GM19035 (cell line): Measurements from ENCODE around the gene PGBD1.
"Not testable (repeated sequence)": the region's sequence is repeated elsewhere in the genome, so short reads cannot be mapped to it uniquely, and the experiment has no call there.

Experiments
- ATAC-seq: cut with Tn5 transposase; IDR thresholded peaks from one replicate; pipeline ENCODE4 v1.9.1; 2021; ENCODE audit not compliant: unreplicated experiment

The PGBD1 gene

DNA sequence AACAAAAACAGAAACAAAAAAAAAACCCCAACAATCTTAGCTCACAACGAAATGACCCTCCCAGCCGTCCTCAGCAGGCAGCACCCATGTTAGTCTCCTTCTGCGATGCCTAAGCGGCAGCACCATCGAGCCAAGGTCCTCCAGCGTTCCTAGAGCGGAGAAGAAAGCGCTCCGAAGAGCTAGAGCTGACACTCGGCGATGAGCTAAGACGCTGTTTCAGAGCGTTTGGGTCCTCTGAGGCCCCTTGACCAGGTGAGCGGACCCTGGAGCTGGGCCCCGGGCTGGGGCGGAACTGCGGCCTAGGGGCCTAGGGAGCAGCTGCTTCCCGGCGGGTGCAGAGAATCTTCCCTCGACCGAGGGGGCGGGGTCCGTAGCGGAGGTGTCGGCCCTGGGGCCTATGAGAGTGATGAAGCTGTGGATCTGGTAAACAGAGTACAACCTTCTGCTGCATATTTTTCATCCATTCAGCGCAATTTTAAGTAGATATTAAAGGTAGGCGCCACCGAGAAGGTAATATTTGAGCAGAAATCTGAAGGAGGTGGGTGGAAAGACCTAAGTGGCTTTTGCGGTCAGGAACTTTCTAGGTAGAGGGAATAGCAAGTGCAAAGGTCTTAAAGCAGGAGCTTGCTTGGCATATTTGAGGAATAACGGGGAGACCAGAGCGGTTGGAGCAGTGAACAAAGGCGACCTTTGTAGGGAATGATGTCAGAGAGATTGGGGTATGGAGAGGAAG lies 14.2 kb upstream of the PGBD1 start, which contains the start of gene ZSCAN26:
ZSCAN26 (plus strand) TSS at position 182 of the 733 bp plus-strand sequence. CDS start 4,777 bp downstream, outside the sequence.
- ATAC-seq = peak; percentile 96

DNA sequence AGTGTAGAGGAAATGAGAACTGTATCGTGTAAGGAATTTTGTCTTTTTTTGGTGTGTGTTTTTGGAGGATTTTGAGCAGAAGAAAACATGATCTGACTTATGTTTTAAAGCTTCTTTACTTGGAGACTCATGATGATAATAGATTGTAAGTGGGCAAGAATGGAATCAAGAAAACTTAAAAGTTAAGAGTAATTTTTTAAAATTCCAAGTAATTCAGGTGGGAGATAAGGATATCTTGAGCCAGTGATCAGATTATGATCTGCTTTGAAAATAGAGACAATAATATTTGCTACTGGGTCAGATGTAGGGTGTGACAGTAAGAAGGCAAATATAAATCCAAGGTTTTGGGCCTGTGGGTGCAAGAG lies 13.7 kb upstream of the PGBD1 start:
- ATAC-seq = no peak

DNA sequence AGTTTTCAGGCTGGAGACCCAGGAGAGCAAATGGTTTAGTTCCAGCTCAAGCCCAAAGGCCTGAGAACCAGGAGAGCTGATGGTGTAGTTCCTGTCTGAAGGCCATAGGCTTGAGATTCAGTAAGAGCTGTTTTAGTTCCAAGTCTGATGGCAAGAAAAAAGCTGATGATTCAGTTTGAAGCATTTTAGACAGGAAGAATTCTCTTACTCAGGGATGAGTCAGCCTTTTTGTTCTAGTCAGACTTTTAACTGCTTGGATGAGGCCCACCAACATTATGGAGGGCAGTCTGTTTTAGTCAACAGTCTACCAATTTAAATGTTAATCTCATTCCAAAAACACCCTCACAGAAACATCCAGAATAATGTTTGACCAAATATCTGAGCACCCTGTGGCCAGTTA lies 11.9 kb upstream of the PGBD1 start:
- ATAC-seq = no peak

DNA sequence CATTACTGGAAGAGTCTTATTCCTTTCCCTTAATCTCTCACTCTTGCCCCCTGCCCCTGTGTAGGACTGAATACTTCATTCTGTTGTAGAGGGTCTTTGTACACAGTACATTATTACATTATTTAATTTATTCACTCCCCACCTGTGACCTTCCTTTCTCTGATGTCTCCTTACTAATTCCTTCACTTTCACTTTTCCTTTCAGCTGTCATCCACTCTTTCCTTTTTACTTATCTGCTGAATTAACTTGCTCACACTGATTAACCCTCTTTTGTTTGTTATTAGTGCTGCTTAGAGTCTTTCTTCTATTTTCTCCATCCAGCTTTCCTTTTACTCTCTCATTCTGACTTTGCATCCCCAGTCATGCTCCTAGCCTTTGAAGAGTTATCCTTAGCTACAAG lies 6.5 kb upstream of the PGBD1 start:
- no peak for ATAC-seq

DNA sequence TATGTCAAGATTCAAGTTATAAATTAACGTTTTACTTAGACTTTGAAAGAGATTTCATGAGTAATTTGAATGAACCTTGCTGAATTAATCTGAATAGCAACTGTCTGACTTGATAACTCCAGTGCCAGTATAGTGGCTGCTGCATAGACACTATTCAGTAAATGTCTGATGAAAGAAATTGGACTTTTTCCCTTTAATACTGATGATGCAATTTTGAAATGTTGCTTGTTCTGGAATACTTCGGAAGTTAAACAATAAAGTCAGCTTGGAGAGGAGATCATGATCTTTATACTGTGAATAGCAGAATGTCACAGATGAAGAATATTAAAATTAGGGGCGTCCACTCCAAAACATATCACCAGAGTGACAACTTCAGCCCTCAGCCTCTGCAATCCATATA lies 3.6 kb upstream of the PGBD1 start:
- ATAC-seq = no peak

DNA sequence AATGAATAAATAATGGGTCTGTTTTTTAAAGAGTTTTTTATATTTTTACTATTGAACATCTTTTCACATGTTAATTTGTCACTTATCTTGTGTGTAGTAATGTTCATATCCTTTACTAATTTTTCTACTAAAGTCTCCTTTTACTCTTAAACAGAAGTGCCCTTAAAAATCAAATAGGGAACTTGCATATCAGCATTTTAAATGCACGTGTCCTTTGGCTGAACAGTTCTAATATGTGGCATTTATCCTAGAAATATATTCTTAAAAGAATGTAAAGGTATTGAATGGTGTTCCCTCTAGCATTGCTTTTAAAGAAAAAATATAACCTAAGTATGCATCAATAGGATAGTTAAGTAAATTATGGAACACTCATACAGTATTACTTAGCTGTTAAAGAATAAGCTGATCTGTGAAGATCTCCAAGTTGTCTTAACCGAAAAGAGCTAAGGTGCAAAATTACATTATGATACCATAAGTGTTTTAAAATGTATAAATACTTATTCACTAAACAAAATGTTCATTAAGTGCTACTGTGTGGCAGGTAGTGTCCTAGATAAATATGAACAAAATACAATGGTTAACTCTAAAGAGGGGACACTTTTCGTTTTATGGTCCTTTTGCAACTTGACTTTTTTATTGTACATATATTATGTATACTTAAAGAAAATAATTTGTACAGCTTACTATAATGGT lies 631 bp upstream of the PGBD1 start:
- ATAC-seq = no peak

DNA sequence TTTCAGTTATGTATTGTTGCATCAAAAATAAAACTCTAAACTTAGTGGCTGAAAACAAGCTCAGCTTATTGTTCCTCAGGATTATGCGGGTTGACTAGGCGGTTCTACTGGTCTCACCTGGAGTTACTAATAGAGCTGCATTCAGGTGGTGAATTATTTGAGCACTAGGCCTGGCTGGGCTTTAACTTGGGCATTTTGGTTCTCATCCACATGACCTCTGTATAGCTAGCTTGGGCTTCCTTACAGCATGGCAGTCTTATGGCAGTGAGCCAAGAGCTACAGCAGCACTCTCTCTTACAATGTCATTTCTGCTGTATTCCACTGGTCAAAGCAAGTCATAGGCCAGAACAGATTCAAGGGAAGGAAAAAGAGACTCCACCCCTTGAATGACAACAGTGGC lies 1.6 kb downstream of the PGBD1 start:
- ATAC-seq = no peak

DNA sequence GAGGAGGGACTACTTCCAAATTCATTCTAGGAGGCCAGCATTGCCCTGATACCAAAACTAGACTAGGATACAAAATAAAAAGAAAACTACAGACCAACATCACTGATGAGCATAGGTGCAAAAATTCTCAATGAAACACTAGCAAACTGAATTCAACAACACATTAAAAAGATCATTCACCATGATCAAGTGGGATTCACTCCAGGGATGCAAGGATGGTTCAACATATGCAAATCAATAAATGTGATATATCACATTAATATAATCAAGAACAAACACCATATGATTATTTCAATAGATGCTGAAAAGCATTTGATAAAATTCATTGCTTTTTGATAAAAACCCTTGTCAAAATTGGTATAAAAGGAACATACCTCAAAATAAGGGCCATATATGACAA lies 10.2 kb downstream of the PGBD1 start:
- ATAC-seq = no peak

DNA sequence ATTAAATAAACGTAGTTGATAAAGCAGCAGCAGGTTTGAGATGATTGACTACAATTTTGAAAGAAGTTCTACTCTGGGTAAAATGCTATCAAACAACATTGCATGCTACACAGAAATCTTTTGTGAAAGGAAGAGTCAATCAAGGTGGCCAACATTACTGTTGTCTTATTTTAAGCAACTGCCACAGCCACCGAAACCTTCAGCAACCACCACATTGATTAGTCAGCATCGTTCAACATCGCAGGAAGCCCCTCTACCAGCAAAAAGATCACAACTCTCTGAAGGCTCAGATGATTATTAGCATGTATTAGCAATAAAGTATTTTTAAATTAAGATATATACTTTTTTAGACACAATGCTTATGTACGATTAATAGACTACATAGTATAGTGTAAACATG lies 14.0 kb downstream of the PGBD1 start:
- no peak for ATAC-seq

DNA sequence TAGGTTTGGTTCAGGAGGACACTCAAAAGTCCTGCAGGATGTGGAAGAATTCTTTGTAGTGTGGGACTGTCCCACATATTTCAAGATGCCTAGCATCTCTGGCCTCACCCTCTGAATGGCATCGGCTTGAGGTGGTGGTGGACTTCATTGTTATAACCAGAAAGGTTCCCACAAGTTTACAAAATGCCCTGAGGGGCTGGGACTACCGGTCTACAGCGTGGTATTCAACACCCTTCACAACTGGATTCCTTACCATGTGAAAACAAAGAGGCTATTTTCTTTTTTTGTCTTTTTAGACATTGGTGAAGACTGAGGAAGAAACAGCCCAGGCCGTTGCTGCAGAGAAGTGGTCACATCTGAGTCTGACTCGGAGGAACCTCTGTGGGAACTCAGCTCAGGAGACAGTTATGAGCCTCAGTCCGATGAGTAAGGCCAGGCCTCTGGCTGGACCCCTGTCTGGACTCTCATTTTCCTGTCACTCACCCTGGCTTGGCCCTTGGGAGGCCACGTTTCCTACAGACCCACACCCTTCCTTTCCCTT lies 15.2 kb downstream of the PGBD1 start:
- no peak for ATAC-seq

DNA sequence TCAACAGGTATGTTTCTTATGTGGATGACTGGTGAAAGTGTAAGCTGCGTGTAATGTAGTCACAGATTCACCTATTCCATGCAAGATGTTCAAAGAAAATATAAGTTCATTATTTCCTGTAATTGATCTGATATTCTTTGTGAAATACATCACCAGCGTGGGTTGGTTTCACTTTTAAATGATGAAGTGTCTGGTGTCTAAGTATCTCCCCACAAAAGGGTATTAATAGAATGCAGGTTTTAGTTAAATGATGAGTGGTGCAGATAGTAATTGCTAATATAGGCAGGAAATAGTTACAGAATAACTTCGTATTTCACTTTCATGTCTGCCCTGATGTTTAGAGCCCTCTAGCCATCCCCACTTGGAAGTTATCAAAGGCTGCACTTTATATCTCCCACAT lies 22.2 kb downstream of the PGBD1 start:
- peak; percentile 78 for ATAC-seq

DNA sequence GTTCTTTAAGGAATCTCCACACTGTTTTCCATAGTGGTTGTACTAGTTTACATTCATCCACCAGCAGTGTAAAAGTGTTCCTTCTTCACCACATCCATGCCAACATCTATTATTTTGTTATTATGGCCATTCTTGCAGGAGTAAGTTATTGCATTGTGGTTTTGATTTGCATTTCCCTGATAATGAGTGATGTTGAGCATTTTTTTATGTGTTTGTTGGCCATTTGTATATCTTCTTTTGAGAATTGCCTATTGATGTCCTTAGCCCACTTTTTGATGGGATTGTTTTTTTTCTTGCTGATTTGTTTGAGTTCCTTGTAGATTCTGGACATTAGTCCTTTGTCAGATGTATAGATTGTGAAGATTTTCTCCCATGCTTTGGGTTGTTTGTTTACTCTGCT lies 25.0 kb downstream of the PGBD1 start:
- not testable (repeated sequence) for ATAC-seq

DNA sequence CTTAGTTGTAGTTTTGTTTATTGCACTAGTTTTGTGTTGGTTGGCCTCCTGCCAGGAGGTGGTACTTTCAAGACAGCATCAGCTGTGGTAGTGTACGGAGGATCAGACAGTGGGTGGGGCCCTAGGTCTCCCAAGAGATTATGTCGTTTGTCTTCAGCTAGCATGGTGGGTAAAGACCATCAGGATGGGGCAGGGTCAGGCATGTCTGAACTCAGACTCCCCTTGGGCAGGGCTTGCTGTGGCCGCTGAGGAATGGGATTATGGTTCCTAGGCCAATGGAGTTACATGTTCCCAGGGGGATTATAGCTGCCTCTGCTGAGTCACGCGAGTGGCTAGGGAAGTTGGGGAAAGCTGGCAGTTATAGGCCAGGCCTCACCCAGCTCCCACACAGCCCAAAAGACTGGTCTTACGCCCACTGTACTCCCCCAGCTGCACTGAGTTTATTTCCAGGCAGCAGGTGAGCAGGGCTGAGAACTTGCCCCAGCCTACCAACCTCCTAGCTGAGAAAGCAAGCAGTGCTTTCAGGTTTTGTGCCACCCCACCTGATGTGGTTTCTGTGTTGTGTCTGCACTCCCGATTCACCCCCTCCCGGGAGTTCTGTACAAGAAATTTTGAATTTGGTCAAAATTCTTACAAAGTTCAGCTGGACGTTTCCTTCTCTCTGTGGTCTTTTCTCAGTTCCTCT lies 29.9 kb downstream of the PGBD1 start:
- ATAC-seq = no peak

DNA sequence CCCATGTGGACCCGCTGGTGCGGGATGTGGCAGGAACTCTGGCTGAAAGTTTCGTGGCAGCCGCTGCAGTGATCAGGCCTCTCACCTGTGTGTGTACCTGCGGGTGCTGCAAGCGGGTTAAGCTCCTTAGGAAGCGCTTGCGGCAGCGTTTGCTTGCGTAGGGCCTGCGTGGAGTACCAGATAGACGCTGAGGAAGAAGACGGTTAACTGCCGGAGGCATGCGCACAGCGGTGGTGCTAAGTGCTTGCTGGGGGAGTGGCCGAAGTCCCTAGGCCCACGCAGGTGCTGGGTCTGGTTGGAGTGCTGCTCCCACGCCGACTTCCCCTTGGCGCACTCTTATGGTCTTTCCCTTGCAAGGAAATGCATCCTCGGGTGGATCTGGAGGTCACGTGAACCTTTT lies 31.6 kb downstream of the PGBD1 start:
- no peak for ATAC-seq

DNA sequence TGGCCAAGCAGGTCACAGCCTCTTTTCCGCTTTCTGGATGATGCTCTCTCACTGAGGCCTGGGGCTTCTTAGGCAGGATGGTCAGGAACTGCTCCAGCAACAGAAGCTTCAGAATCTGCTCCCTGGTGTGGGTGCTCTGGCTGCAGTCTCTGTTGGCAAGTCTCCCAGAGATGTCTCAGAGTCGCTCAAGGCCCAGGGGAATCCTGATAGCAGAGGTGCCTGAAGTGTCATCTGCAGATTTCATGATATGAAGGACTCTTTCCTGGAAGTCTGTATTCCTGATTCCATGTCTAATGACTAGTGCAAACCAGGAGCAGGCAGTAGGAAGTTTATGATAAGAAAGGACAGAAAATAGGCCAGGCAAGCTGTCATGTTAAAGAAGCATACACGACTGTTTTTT lies 34.3 kb downstream of the PGBD1 start:
- ATAC-seq = no peak

DNA sequence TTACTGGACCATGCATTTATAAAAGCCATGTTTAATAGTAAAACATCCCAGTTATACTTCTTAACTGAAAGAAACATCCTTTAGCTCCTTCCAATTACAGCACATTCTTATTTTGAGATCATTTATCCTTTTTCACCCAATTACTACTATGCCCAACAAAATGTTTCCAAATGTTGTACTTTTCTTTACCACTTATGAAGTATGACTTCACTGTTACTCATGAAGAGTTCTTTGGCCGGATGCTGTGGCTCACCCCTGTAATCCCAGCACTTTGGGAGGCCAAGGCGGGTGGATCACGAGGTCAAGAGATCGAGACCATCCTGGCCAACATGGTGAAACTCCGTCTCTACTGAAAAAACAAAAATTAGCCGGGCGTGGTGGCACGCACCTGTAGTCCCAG lies 36.5 kb downstream of the PGBD1 start:
- ATAC-seq = not testable (repeated sequence)

DNA sequence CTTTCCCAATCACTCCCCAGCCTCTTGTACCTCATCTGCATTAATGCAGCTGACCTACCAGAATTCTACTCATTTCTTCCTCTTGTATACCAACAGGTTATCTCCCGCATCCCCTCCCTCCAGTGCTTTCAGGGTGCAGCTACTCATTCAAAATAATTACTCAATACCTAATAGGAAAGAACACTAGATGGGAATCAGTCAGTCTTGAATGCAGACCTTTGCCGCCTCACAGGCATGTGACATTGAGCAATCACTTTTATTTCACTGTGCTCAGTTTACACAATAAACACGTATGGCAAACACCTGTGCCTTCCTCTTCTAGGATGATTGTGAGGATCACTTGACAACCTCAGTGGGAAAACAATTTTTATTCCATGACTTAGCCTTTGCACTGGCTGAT lies 41.3 kb downstream of the PGBD1 start:
- no peak for ATAC-seq

DNA sequence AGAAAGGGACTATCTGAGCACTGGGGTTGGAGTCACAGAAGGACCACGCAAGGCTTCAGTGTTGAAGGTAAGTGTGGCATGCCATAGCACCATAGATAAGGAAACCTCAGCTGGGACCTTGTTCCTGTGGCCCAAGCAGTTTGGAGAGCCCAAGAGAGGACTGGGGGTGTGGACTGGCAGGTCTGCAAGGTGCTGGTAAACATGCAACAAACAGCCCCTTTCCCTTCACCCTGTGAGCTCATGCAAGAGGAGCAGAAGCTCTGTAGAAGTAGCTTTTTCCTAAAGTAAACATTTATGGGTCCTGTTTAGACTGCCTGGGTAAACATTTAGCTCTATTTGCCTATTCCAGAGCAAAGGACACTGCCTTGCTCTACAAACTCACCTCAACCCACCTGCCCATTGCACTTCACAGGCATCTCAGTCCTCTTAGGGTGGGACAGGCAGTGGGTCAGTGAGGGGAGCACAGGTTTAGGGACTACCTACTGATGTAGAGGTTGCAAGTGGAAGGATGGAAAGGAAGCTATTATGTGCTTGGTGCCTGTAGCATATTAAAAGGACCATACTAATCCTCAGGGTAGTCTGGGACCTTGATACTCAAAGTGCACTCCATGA lies 42.5 kb downstream of the PGBD1 start:
- no peak for ATAC-seq

DNA sequence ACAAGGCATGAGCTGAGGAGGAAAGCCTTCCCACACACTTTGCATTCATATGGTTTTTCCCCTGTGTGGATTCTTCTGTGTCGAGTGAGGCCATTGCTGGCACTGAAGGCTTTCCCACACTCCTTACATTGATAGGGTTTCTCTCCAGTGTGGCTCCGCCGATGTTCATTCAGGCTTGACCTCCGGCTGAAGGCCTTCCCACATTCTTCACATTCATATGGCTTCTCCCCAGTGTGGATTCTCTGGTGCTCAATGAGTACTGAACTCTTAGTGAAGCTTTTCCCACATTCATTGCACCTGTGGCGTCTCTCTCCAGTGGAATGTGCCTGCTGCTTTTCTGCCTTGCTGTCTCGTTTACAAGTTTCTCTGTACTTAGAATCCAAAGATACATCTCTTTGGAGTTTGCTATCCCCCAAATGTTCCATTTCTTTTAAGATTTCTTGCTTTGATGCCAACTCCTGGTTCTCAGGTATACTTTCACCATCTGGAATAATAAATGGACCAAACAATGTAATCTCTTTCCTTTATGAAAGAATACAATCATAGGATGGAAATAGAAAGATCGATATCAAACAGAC lies 45.1 kb downstream of the PGBD1 start:
- ATAC-seq = no peak

DNA sequence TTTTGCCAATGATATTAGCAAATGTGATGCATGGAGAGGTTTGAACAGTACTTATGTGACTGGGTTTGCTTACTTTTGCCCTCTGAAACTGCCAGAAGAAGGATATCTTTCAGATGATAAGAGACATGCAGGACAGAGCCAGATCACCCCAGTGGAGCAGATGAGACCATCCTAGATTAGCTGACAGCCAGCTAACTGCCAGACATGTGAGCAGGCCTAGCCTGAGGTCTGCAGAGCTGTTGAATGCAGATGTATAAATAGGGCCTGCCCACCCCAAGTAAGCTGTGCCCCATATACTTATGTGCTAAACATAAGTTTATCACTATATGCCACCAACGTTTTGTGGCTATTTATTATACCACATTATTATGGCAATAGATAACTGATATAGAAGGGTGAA lies 48.7 kb downstream of the PGBD1 start:
- ATAC-seq = no peak

DNA sequence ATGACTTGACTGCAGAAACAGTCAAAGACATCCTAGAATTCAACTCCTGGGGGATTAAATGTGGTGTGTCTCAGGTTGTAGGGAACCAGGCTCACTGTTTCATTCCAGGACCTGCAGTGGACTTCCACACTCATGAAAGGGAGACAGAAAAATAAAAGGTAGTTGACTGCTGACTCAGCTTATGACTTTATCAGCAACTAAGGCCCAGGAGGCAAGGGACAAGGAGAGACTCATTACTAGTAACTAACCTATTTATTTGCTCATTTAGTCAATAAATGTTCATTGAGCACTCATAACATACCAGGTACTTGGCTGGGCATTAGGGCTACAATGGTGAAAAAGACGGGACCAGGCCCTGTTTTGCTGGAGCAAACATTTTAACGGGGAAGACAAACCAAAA lies 51.7 kb downstream of the PGBD1 start:
- ATAC-seq = no peak
